H1 (cell line): ENCODE measurements around the gene PRSS38. TPM values are rescaled to one million over a fixed set of nuclear protein-coding genes. Genes with fewer than 3 reads are reported as not detected.

Experiments used
- CTCF ChIA-PET: fragments of 300-600 bp; sonication (Branson Sonifier 250); formaldehyde crosslinking; loops from one replicate; lab custom pipeline; 2021; ENCODE audit not compliant: partially characterized antibody; lab: Charles Lee
- POLR2A ChIA-PET: fragments of 300-600 bp; sonication (Branson Sonifier 250); formaldehyde crosslinking; loops from one replicate; lab custom pipeline; 2021; ENCODE audit warnings: inconsistent platforms; ENCODE audit not compliant: partially characterized antibody; lab: Charles Lee
- DNase-seq, 2 experiments: peaks; one replicate each; pipeline versions ENCODE4 v3.0.0 to v3.0.0-alpha.2; 2010 to 2022; ENCODE audit warnings: low spot score in 2 of 2, low read depth in 1 of 2, mixed read lengths in 1 of 2
- FAIRE-seq: peaks from 2 replicates; lab custom pipeline; 2011; peaks lifted over from hg19 to GRCh38; lab: Jason Lieb, UNC
- H2AFZ ChIP-seq: 2 replicates; pipeline ENCODE4 v1.8.1; 2012; ENCODE audit warnings: low read length, inconsistent platforms
- H2AK5ac ChIP-seq: 2 replicates; pipeline ENCODE4 v1.6.1; 2013; ENCODE audit warnings: low read depth, low read length
- H2BK120ac ChIP-seq: replicated peaks from 2 replicates; pipeline ENCODE3; 2013; ENCODE audit warnings: low read depth, low read length, inconsistent platforms
- H2BK12ac ChIP-seq: 2 replicates; pipeline ENCODE4 v1.6.1; 2013; ENCODE audit warnings: low read depth, low read length
- H2BK15ac ChIP-seq: 2 replicates; pipeline ENCODE4 v1.6.1; 2013; ENCODE audit warnings: low read length
- H2BK20ac ChIP-seq: 2 replicates; pipeline ENCODE4 v1.6.1; 2013; ENCODE audit warnings: low read length
- H2BK5ac ChIP-seq: 2 replicates; pipeline ENCODE4 v1.6.1; 2013; ENCODE audit warnings: low read depth, low read length
- H3K14ac ChIP-seq: 2 replicates; pipeline ENCODE4 v1.6.1; 2013; ENCODE audit warnings: inconsistent platforms; ENCODE audit not compliant: insufficient read length
- H3K18ac ChIP-seq: 2 replicates; pipeline ENCODE4 v1.6.1; 2013; ENCODE audit warnings: low read length; ENCODE audit errors: extremely low read depth
- H3K23ac ChIP-seq: 2 replicates; pipeline ENCODE4 v1.6.1; 2013; ENCODE audit warnings: inconsistent platforms; ENCODE audit not compliant: insufficient read length
- H3K23me2 ChIP-seq: 2 replicates; pipeline ENCODE4 v1.6.1; 2013; ENCODE audit warnings: low read depth, low read length
- H3K27ac ChIP-seq: 2 replicates; pipeline ENCODE4 v1.6.1; 2011; ENCODE audit warnings: low read depth, low read length, inconsistent platforms
- H3K27me3 ChIP-seq, 4 experiments: replicated peaks in 1 of 4; 1 replicate in 1 of 4; 2 replicates in 3 of 4; pipeline versions ENCODE4 v1.6.1 to v1.8.1; 2011 to 2013; ENCODE audit warnings: low read length in 3 of 4, mild to moderate bottlenecking in 3 of 4, inconsistent platforms in 2 of 4, mixed read lengths in 2 of 4, moderate library complexity in 1 of 4; ENCODE audit not compliant: control insufficient read depth in 3 of 4, insufficient read depth in 3 of 4; ENCODE audit errors: extremely low read depth in 1 of 4
- H3K36me3 ChIP-seq, 4 experiments: 2 replicates each; pipeline versions ENCODE4 v1.6.1 to v1.8.1; 2011 to 2013; ENCODE audit warnings: mild to moderate bottlenecking in 4 of 4, low read length in 3 of 4, moderate library complexity in 2 of 4, control low read depth in 1 of 4, inconsistent platforms in 1 of 4; ENCODE audit not compliant: insufficient read depth in 4 of 4, control insufficient read depth in 2 of 4
- H3K4ac ChIP-seq: replicated peaks from 2 replicates; pipeline ENCODE3; 2013; ENCODE audit warnings: low read length, low read depth, mixed read lengths, inconsistent platforms; ENCODE audit not compliant: insufficient read length
- H3K4me1 ChIP-seq, 4 experiments: replicated peaks in 1 of 4; 1 replicate in 1 of 4; 2 replicates in 3 of 4; pipeline versions ENCODE4 v1.6.1 to v1.8.1; 2011 to 2013; ENCODE audit warnings: low read length in 3 of 4, inconsistent platforms in 2 of 4, mixed read lengths in 1 of 4; ENCODE audit not compliant: insufficient read depth in 4 of 4, control insufficient read depth in 3 of 4
- H3K4me2 ChIP-seq, 2 experiments: 2 replicates each; pipeline versions ENCODE4 v1.6.1 to v1.8.1; 2011 to 2013; ENCODE audit warnings: low read depth in 2 of 2, low read length in 2 of 2, control low read depth in 1 of 2, inconsistent platforms in 1 of 2, mild to moderate bottlenecking in 1 of 2; ENCODE audit not compliant: insufficient read depth in 1 of 2
- H3K4me3 ChIP-seq, 4 experiments: fragments of 200-600, 300-600 bp in 1 of 4; sonication (generic), shearing (Covaris generic), sonication (Bioruptor Twin) in 1 of 4; 2 replicates each; pipeline versions ENCODE4 v1.5.1 to v1.8.1; 2011 to 2016; ENCODE audit warnings: low read length in 4 of 4, low read depth in 3 of 4, control low read depth in 2 of 4, inconsistent platforms in 2 of 4, mild to moderate bottlenecking in 2 of 4, mixed read lengths in 1 of 4, moderate library complexity in 1 of 4; ENCODE audit not compliant: insufficient read depth in 2 of 4; ENCODE audit errors: extremely low read depth in 1 of 4
- H3K56ac ChIP-seq: replicated peaks from 2 replicates; pipeline ENCODE3; 2013; ENCODE audit warnings: low read depth, mild to moderate bottlenecking, mixed read lengths, low read length, inconsistent platforms; ENCODE audit not compliant: insufficient read length
- H3K79me1 ChIP-seq: 2 replicates; pipeline ENCODE4 v1.6.1; 2013; ENCODE audit warnings: low read depth, low read length, control low read depth
- H3K79me2 ChIP-seq, 2 experiments: 2 replicates each; pipeline versions ENCODE4 v1.6.1 to v1.8.1; 2012 to 2013; ENCODE audit warnings: low read length in 2 of 2, mild to moderate bottlenecking in 2 of 2, inconsistent platforms in 1 of 2; ENCODE audit not compliant: insufficient read depth in 2 of 2, control insufficient read depth in 1 of 2
- H3K9ac ChIP-seq, 4 experiments: replicated peaks in 1 of 4; 1 replicate in 1 of 4; 2 replicates in 3 of 4; pipeline versions ENCODE4 v1.6.1 to v1.8.1; 2011 to 2013; ENCODE audit warnings: low read depth in 3 of 4, low read length in 3 of 4, control low read depth in 2 of 4, mild to moderate bottlenecking in 2 of 4, moderate library complexity in 2 of 4, inconsistent platforms in 1 of 4; ENCODE audit errors: extremely low read depth in 1 of 4
- H3K9me3 ChIP-seq, 2 experiments: 2 replicates each; pipeline versions ENCODE4 v1.6.1 to v1.8.1; 2012 to 2013; ENCODE audit warnings: mild to moderate bottlenecking in 2 of 2, moderate library complexity in 2 of 2, control low read depth in 1 of 2, inconsistent platforms in 1 of 2, low read depth in 1 of 2, low read length in 1 of 2, mixed read lengths in 1 of 2; ENCODE audit not compliant: insufficient read depth in 2 of 2
- H4K20me1 ChIP-seq, 2 experiments: replicated peaks in 1 of 2; 2 replicates each; pipeline versions ENCODE3 to v1.8.1; 2011 to 2013; ENCODE audit warnings: inconsistent platforms in 2 of 2, low read length in 2 of 2, mild to moderate bottlenecking in 1 of 2; ENCODE audit not compliant: insufficient read depth in 2 of 2, control insufficient read depth in 1 of 2
- H4K5ac ChIP-seq: 2 replicates; pipeline ENCODE4 v1.6.1; 2013; ENCODE audit warnings: low read length, low read depth, mixed read lengths, inconsistent platforms; ENCODE audit not compliant: insufficient read length
- H4K8ac ChIP-seq: 2 replicates; pipeline ENCODE4 v1.8.0; 2013; ENCODE audit warnings: mild to moderate bottlenecking, moderate library complexity, low read length, inconsistent platforms; ENCODE audit not compliant: insufficient read depth; ENCODE audit errors: extremely low read depth
- H4K91ac ChIP-seq: replicated peaks from 2 replicates; pipeline ENCODE3; 2013; ENCODE audit warnings: low read length, mixed read lengths, inconsistent platforms; ENCODE audit not compliant: insufficient read length
- CBX5 ChIP-seq: fragments of 300-800, 300-1000 bp; sonication (generic); IDR thresholded peaks from 2 replicates; pipeline ENCODE4 v1.7.1; 2016; ENCODE audit warnings: antibody characterized with exemption, low read length, low read depth
- CHD2 ChIP-seq: IDR thresholded peaks from 2 replicates; pipeline ENCODE4 v1.6.1; 2012; ENCODE audit warnings: low read length, improper control_type of control experiment
- JUN ChIP-seq: IDR thresholded peaks from 2 replicates; pipeline ENCODE4 v1.6.1; 2011; ENCODE audit warnings: low read depth, mild to moderate bottlenecking, improper control_type of control experiment, low read length
- MAFK ChIP-seq: IDR thresholded peaks from 2 replicates; pipeline ENCODE4 v1.6.1; 2012; ENCODE audit warnings: low read depth, mild to moderate bottlenecking, improper control_type of control experiment, low read length
- POLR2A ChIP-seq, 2 experiments: IDR thresholded peaks; 1 replicate in 1 of 2; 2 replicates in 1 of 2; pipeline ENCODE4 v1.6.1; 2011; ENCODE audit warnings: low read depth in 2 of 2, low read length in 2 of 2, mild to moderate bottlenecking in 2 of 2; ENCODE audit errors: control extremely low read depth in 1 of 2
- RAD21 ChIP-seq, 2 experiments: IDR thresholded peaks in 1 of 2; conservative IDR thresholded peaks in 1 of 2; 2 replicates each; pipeline ENCODE4 v1.6.1; 2011; ENCODE audit warnings: low read depth in 2 of 2, low read length in 2 of 2, improper control_type of control experiment in 1 of 2, inconsistent platforms in 1 of 2, mild to moderate bottlenecking in 1 of 2, moderate library complexity in 1 of 2
- SP1 ChIP-seq: IDR thresholded peaks from 2 replicates; pipeline ENCODE4 v1.6.1; 2011; ENCODE audit warnings: low read depth, low read length
- TCF12 ChIP-seq: IDR thresholded peaks from 2 replicates; pipeline ENCODE4 v1.6.1; 2011; ENCODE audit warnings: low read depth, mild to moderate bottlenecking, low read length
- TEAD4 ChIP-seq: IDR thresholded peaks from 2 replicates; pipeline ENCODE4 v1.6.1; 2012; ENCODE audit warnings: low read depth, low read length, inconsistent platforms, mixed read lengths
- ZNF274 ChIP-seq: IDR thresholded peaks from 2 replicates; pipeline ENCODE4 v1.7.0; 2012; ENCODE audit warnings: low read length, borderline replicate concordance; ENCODE audit errors: extremely low read depth
- WGBS, 2 experiments: shearing (Covaris generic) in 1 of 2; methylation state at CpG; one replicate each; pipeline versions ENCODE4 v1.1.6 to v1.1.7; 2013 to 2015; ENCODE audit warnings: low lambda C conversion rate in 2 of 2, mixed read lengths in 2 of 2, inconsistent platforms in 1 of 2, low coverage in 1 of 2, missing lambda C conversion rate in 1 of 2; ENCODE audit not compliant: insufficient replicate concordance in 2 of 2, insufficient coverage in 1 of 2, insufficient read length in 1 of 2; ENCODE audit errors: extremely low coverage in 1 of 2, missing lambda C conversion rate in 1 of 2; 5-methylcytosine and 5-hydroxymethylcytosine counted together
- polyA plus RNA-seq, 7 experiments: library from polyadenylated mRNA; depleted of rRNA in 3 of 7; stranded (reverse) in 5 of 7; unstranded in 2 of 7; fragments of >200 nt in 5 of 7; fragments of 200-250 nt in 2 of 7; gene quantifications; 1 replicate in 5 of 7; 2 replicates in 1 of 7; 4 replicates in 1 of 7; pipeline versions ENCODE4 v1.2.1 to v1.2.3, GENCODE V29; 2011 to 2013; ENCODE audit warnings: missing spikeins in 2 of 7, mixed read lengths in 2 of 7
- total RNA-seq: library from RNA; stranded (reverse); fragmentation: NEBNext Ultra II Directional; extraction: Animal tissue kit (Norgen Biotek cat#: 25700); gene quantifications from 2 replicates; pipeline ENCODE4 v1.2.1, GENCODE V29; 2021
- TF ChIP-seq, protein P1 (sequence below), 3 experiments: IDR thresholded peaks; 1 replicate in 2 of 3; 2 replicates in 1 of 3; pipeline versions ENCODE4 v1.5.1 to v1.6.1; 2011; ENCODE audit warnings: low read length in 3 of 3, mild to moderate bottlenecking in 3 of 3, inconsistent platforms in 2 of 3, low read depth in 1 of 3, moderate library complexity in 1 of 3; ENCODE audit not compliant: insufficient read depth in 1 of 3; ENCODE audit errors: control extremely low read depth in 1 of 3

PRSS38 gene
- total and polyA plus RNA-seq, 2 of the 8 experiments (the other 6 are each of a cell fraction or from before 2014, with no cell fraction given): not detected

GRCh38 chr1:227816750-227817446 lies 1.4 kb downstream of the PRSS38 start:
- Histone ChIP-seq H3K4me3 (no peak overlapping the region), H3K23ac (no peak overlapping the region), H3K56ac (no peak overlapping the region), H3K18ac (no peak overlapping the region), H3K4me1 (no peaks in the 10 kb centered on the region), H3K79me2 (no peaks in the 10 kb centered on the region), H2BK120ac (no peak overlapping the region), H2BK20ac (no peak overlapping the region), H2BK12ac (no peak overlapping the region), H3K23me2 (no peaks in the 10 kb centered on the region), H2AK5ac (no peak overlapping the region), H4K91ac (no peak overlapping the region), H3K27ac (no peak overlapping the region), H4K5ac (no peak overlapping the region), H3K4me2 (no peak overlapping the region), H3K79me1 (no peaks in the 10 kb centered on the region), H2BK15ac (no peak overlapping the region), H3K14ac (no peak overlapping the region), H2BK5ac (no peak overlapping the region), H3K36me3 (no peaks in the 10 kb centered on the region), H3K9me3 (peaks cover 23 to 38% of the 10 kb centered on the region in 2 experiments), H4K8ac (no peak overlapping the region), H4K20me1 (no peaks in the 10 kb centered on the region), H3K27me3 (no peaks in the 10 kb centered on the region), H3K4ac (no peak overlapping the region), H2AFZ (no peak overlapping the region), H3K9ac (no peak overlapping the region)
- ChIA-PET CTCF (no interaction called here), POLR2A (interaction anchor here (0.6 kb wide), 1 partner anchor 62 kb away, joined by 3 read pairs; no protein-coding TSS in a partner anchor)
- 93% methylated on average over 16 of the region's 16 CpGs; no CpG with 5 or more reads in 1 of the 2 experiments for WGBS, 2 experiments
- DNase-seq (no peak), FAIRE-seq (no peak)
- TF ChIP-seq TEAD4: no peak
- TF ChIP-seq SP1: no peak
- no peak for TF ChIP-seq JUN
- no peak for TF ChIP-seq POLR2A (IDR thresholded peaks at IDR 0.05; ENCODE audit: control extremely low read depth in 1 of 2, low read depth in 2 of 2, low read length in 2 of 2)
- no peak for TF ChIP-seq RAD21 (IDR thresholded peaks at IDR 0.05 in 1 of 2, conservative IDR thresholded peaks at IDR 0.05 in 1 of 2; ENCODE audit: low read depth in 2 of 2, low read length in 2 of 2)
- TF ChIP-seq CBX5: no peak
- no peak for TF ChIP-seq TCF12
- TF ChIP-seq ZNF274: no peak
- no peak for TF ChIP-seq CHD2
- no peak for TF ChIP-seq MAFK
- TF ChIP-seq, protein P1, sequence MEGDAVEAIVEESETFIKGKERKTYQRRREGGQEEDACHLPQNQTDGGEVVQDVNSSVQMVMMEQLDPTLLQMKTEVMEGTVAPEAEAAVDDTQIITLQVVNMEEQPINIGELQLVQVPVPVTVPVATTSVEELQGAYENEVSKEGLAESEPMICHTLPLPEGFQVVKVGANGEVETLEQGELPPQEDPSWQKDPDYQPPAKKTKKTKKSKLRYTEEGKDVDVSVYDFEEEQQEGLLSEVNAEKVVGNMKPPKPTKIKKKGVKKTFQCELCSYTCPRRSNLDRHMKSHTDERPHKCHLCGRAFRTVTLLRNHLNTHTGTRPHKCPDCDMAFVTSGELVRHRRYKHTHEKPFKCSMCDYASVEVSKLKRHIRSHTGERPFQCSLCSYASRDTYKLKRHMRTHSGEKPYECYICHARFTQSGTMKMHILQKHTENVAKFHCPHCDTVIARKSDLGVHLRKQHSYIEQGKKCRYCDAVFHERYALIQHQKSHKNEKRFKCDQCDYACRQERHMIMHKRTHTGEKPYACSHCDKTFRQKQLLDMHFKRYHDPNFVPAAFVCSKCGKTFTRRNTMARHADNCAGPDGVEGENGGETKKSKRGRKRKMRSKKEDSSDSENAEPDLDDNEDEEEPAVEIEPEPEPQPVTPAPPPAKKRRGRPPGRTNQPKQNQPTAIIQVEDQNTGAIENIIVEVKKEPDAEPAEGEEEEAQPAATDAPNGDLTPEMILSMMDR (IDR thresholded peaks at IDR 0.05; ENCODE audit: control extremely low read depth in 1 of 3, insufficient read depth in 1 of 3, low read depth in 1 of 3, low read length in 3 of 3): no peak
